Measurements from ENCODE around the gene CENPM.

- TF ChIP-seq CTCF (IDR thresholded peaks at IDR 0.05; ENCODE audit: low read depth, low read length) (no peak), POLR2A (IDR thresholded peaks at IDR 0.05; ENCODE audit: extremely low read depth, insufficient read length) (no peak), MAX (IDR thresholded peaks at IDR 0.05; ENCODE audit: low read depth, low read length) (no peak), MYC (IDR thresholded peaks at IDR 0.05; ENCODE audit: low read depth, low read length) (no peak)
These were observed 39.2 kb downstream of the CENPM start for GRCh38 chr22:41907436-41908401.
